GM18502 (cell line): ENCODE measurements around the gene ADGRG6.
"Not testable (repeated sequence)": the region's sequence is repeated elsewhere in the genome, so short reads cannot be mapped to it uniquely, and the experiment has no call there.

ENCODE experiments used
- ATAC-seq: cut with Tn5 transposase; IDR thresholded peaks from one replicate; pipeline ENCODE4 v1.9.1; 2021; ENCODE audit warnings: mild to moderate bottlenecking; ENCODE audit not compliant: unreplicated experiment, poor library complexity

Gene ADGRG6

GRCh38 chr6:142301651-142302391, at the start of gene ADGRG6:
ADGRG6 (plus strand) TSS chr6:142302007; CDS start chr6:142302330, 323 bp downstream.
- ATAC-seq, result peak; percentile 79

GRCh38 chr6:142254513-142254912, 47.3 kb upstream of the ADGRG6 start:
- ATAC-seq, result no peak

DNA sequence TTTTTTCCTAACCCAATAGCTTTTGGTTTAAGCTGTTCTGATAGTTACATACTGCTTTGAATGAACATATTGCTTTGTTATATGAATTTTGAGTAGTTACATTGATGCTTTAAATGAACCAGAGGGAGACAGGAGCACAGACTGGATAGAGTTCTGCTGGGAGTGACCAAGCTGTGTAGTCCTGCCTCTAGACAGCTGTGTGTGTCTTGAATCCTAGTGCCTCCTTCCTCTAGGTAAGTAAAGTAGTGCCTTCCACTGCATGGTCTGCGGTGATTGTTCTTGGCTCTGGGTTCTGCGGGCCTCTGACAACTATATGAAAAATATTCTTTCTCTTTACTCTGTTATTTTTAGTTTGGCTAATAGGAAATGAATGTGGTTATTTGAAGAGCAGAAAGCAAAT, 46.0 kb upstream of the ADGRG6 start:
- ATAC-seq, result no peak

DNA sequence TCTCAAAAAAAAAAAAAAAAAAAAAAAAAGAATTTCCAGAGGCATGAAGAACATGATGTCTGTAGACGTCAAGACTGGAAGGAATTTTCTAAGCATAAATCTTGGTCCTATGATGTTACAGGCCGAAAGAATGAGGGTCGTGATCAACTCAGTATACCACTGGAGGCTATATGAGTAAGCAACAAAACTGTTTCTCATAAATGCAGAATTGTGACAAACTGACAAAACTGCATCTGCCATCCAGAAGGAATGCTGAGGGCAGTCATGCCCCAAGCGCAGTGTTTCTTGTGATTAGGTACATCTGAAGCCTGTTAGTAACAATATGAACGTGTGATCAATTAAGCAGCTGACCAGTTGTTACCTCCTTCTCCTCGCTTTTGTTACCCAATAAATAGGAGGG, 43.5 kb upstream of the ADGRG6 start:
- no peak for ATAC-seq

- ATAC-seq, result no peak
Measured at GRCh38 chr6:142258757-142259156, 43.0 kb upstream of the ADGRG6 start.

- no peak for ATAC-seq
Measured at GRCh38 chr6:142260748-142261147, 41.1 kb upstream of the ADGRG6 start.

- ATAC-seq, result no peak
Measured at GRCh38 chr6:142262231-142262630, 39.6 kb upstream of the ADGRG6 start.

GRCh38 chr6:142265476-142265875, 36.3 kb upstream of the ADGRG6 start:
- ATAC-seq, result no peak

DNA sequence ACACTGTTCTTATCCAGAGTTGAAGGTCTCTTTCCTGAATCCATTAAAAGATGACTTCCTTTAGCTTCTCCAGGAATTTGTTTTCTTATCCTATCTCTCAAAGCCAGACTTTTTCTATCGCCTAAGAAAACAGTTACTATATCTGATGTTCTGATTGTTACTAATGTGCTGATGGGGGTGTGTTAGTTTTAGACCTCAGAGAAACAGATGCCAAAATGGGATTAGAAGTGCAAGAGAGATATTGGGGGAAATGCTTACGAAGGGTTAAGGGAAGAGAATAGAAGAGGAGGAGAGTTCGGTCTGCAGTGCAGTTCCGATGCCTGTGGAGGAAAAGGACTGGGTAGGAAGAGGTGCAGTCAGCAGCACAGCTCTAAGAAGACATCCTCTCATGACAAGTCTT, 35.7 kb upstream of the ADGRG6 start:
- ATAC-seq, result no peak

DNA sequence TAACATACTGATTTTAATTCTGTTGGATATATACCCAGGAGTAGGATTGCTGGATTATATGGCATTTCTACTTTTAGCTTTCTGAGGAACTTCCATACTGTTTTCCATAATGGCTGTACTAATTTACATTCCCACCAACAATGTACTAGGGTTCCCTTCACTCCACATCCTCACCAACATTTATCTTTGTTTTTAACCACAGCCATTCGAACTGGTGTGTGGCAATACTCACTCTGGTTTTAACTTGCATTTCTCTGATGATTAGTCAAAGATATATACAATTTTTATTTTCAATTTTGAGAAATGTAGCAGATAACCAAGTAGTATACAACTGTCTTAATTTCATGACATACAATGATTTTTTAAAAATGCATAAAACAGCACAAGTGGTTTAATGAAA, 30.3 kb upstream of the ADGRG6 start:
- ATAC-seq, result no peak

DNA sequence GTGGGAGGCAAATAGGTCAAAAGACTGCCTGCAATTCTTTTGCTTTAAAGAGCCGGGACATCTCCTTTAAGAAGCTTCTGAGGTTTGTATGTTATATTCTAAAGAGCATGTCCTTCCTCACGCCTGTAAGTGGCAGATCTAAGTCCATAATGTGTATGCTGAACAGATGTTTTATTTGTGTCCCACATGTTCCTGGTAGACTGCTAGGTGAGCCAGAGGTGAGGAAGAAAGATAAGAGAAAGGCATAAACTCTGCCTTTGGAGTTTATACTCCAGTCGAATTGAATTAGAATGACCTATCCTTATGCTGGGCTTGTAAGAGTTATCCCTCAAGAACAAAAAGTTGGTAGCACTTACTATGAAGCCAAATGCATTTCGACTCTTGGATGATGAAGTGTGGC, 27.2 kb upstream of the ADGRG6 start:
- ATAC-seq, result no peak

GRCh38 chr6:142275236-142276006, 26.4 kb upstream of the ADGRG6 start:
- ATAC-seq, result no peak

DNA sequence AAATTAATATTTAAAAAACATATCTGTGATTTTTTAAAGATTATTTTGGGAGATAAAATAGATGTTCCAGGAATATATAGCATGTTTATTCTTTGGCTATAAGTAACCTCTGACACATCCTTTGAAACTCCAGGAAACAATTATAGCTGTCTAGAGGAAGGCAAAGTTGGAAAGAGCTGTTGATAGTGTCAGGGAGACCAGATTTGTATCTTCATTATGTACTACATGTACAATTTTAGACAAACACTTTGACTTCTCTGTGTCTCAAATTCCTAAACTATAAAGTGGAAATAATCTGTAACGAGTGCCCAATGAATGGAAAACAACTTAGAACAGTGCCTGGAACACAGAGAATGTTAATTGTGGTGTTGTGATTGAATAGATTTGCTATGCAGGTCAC, 25.6 kb upstream of the ADGRG6 start:
- ATAC-seq, result no peak

DNA sequence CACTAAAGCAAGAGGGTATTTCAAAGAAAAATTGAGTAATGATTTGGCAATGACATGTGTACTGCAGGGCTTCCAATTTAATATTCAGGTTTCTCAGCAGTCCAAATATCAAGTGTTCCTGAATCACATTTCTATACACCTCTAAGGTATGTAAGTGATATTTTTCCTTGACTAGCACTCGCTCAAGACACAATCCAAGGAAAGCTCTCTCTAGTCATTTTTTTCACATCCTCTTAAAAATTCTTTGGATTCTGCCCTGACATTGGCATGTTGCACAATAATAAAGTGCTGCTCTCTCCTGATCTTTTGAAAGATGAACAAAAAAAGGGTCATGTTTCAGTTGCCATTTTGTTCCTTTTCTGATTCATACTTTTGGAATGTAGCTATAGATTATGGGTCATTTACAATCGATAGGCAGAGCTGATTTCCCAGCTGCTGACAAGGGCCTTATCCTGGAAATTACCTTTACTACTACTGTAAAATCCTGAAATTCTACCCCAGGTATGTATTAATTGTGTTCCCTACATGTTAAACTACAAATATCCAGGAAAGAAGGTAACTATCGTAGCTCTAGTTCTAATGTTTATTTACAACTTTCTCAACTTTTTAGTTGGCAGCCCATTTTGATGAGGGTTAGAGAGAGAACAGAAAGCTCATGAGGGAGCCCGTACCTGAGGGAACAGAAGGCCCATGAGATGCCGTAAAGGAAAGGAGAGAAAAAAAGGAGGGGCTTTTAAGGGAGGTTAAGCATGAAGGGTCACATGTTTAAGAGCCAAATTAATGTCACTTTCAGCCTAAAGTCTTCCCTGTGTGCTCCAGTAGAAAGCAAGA, 22.2 kb upstream of the ADGRG6 start:
- ATAC-seq, result no peak

- no peak for ATAC-seq
Measured at GRCh38 chr6:142280265-142280664, 21.5 kb upstream of the ADGRG6 start.

GRCh38 chr6:142280927-142281326, 20.9 kb upstream of the ADGRG6 start:
- no peak for ATAC-seq

DNA sequence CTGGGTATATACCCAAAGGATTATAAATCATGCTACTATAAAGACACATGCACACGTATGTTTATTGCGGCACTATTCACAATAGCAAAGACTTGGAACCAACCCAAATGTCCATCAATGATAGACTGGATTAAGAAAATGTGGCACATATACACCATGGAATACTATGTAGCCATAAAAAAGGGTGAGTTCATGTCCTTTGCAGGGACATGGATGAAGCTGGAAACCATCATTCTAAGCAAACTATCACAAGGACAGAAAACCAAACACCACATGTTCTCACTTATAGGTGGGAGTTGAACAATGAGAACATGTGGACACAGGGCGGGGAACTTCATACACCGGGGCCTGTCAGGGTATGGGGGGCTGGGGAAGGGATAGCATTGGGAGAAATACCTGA, 18.7 kb upstream of the ADGRG6 start:
- not testable (repeated sequence) for ATAC-seq

DNA sequence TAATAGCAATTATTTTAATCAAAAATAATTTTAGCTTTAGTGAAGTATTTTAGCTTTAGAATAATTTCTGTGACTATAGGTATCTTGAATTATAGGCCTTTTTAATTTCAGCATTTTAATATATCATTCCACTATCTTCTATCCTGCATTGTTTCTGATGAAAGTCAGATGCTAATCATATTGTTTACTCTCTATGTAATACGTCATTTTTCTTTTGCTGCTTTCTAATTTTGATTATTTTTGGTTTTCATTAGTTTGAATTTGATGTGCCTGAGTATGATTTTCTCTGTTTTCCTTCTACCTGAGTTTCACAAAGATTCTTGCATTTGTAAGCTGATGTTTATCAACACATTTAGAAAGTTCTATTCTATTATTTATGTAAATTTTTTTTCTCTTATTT, 17.4 kb upstream of the ADGRG6 start:
- ATAC-seq, result no peak

GRCh38 chr6:142285235-142286087, 16.3 kb upstream of the ADGRG6 start:
- ATAC-seq, result no peak

GRCh38 chr6:142286088-142286409, 15.8 kb upstream of the ADGRG6 start:
- no peak for ATAC-seq
